AG09319 (cell line): ENCODE data around the gene DRD2.

Experiments used
- DNase-seq: peaks from one replicate; pipeline ENCODE4 v3.0.0-alpha.2; 2010; ENCODE audit warnings: low read depth; ENCODE audit errors: extremely low read depth
- TF ChIP-seq, protein P1 (sequence below): IDR thresholded peaks from 2 replicates; pipeline ENCODE4 v1.5.1; 2011; ENCODE audit warnings: low read depth, mild to moderate bottlenecking, inconsistent platforms, low read length, moderate library complexity

DRD2 gene

DNA sequence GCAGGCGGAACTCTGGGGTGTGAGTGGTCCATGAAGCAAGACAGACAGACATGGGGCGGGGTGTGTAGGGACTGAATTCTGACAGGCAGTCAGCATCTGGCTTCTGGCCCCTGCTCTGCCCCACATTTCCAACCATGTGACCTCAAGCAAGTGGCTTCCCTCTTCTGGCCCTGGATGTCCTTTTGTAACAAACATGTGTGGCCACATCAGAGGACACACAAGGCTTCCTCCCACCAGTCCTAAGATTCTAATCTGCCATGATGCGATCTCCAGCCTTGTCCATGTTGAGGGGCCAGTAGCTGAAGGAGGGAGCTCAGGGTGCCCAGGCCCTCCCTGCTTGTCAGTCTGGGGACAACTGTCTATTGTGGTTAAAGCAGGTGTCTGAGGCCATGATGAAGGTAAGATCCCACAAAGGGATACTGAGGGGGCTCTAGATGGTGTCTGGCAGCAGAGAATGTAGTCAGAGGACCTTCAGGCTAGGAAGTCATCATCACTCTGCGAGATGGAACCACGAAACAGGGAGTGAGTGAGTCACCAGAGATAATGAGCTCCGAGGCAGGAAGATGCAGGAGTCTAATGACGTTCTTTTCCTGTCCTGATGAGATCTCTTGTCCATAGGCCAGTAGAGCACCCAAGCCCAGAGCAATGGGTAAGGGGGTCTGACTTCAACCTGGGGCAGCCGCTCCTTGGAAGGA, 27.4 kb downstream of the DRD2 start:
- TF ChIP-seq, protein P1, sequence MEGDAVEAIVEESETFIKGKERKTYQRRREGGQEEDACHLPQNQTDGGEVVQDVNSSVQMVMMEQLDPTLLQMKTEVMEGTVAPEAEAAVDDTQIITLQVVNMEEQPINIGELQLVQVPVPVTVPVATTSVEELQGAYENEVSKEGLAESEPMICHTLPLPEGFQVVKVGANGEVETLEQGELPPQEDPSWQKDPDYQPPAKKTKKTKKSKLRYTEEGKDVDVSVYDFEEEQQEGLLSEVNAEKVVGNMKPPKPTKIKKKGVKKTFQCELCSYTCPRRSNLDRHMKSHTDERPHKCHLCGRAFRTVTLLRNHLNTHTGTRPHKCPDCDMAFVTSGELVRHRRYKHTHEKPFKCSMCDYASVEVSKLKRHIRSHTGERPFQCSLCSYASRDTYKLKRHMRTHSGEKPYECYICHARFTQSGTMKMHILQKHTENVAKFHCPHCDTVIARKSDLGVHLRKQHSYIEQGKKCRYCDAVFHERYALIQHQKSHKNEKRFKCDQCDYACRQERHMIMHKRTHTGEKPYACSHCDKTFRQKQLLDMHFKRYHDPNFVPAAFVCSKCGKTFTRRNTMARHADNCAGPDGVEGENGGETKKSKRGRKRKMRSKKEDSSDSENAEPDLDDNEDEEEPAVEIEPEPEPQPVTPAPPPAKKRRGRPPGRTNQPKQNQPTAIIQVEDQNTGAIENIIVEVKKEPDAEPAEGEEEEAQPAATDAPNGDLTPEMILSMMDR: no peak
- DNase-seq: no peak

DNA sequence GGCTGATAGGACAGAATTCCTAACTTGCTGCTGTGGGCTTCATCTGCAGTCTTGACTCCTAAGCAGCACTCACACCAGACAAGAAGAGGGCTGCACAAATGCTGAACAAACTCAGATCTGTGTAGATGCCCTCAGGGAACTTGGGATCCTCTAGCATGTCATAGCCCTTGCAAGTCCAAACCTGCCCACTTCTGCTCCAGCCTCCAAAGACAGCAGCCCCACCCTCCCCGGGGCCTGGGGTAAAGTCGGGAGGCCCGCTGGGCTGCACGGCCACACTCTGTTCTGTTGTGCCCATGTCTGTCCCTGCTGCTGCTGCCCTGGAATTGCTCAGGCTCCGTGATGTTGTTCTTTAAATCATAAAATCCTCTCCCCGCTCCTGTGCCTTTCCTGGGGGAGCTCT, 28.3 kb downstream of the DRD2 start:
- no peak for DNase-seq

DNA sequence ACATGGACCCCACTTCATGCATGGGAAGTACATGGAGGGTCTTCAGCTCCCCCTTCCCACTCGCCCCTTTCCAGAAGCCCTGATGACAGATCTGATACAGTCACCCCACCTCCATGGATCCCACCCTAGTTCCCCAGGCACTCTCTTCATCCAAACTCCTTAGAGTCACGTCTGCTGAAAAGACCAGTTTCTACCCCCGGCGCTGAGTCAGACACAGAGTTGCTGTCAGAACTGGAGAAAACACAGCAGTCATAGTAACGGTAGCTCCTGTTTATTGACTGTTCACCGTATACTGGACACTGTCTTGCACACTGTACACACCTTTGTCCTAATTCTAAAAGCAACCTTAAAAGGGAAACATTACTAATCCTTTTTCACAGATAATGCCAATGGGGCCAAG, 29.1 kb downstream of the DRD2 start:
- no peak for DNase-seq
- TF ChIP-seq, protein P1: no peak

More for the DNA sequence above, 28.3 kb downstream of the DRD2 start:
- TF ChIP-seq, protein P1: no peak

DNA sequence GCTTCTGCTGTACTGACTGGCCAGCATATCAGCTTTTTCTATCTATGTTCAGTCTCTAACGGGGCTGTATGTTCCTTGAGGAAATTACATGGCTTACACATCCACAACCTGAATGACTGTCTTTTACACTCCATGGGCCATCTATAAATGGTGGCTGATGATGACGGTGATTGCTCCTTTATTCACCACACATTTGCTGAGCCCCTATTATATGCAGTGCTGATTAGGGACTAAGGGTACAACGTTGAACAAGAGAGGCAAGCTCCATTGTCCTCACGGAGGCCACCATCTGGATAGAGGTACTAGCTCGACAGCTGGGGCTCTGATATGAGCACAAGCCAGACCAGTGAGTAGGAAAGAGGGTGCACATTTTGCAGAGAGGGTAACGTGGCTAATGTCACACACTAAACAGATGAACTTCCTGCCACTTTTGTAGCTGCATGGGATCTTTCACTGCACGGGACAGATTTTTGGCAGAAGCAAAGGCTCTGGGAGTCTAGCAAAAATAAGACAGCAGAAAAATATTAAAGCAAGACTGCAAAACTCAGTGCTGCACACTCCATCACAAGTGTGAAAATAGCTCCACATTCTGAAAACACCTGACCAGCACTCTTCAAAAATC, 30.6 kb downstream of the DRD2 start:
- TF ChIP-seq, protein P1: no peak
- no peak for DNase-seq

DNA sequence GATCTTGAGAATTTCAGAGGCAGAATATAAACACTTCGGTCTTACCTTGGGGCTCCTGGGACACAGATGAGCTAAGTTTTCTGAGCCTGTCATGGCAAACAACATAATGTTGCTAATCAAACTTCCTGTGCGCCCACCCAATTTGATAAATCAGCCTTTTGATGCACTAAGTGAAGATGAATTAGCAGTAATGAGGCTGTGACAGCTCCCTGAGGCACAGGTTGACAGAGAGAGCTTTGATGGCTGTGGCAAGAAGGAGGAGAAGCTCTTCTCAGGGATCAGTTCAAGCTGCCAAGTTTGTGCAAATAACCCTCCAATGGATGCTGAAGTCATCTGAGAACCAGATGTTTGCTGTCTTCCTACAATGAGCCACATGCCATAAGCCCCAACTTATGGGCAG, 34.4 kb downstream of the DRD2 start:
- TF ChIP-seq, protein P1: no peak
- DNase-seq: no peak

DNA sequence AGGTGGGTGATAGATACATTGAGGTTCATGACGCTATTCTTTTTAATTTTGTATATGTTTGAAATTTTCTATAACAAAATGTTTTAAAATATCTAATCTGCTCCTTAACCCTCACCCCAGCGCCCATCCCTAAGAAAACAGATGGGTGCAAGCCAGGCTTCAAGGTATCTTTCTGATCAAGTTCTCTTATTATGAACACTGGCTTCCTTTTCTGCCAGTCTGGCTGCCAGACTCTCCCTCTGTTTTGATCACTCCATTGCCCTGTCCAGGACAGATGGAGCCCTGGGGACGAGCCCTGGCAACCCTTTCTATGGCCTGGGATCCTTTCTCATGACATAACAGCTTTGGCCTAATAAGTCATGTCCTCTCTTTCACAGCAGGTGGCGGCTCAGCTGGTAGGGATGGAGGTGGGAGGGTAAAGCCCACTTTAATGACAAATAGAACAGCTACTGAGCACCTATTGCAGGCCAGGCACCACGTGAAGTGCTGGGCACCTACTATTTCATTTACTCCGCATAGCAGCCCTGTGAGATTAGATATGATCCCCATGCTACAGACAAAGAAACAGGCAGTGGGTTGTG, 38.4 kb downstream of the DRD2 start:
- no peak for DNase-seq
- TF ChIP-seq, protein P1: no peak

DNA sequence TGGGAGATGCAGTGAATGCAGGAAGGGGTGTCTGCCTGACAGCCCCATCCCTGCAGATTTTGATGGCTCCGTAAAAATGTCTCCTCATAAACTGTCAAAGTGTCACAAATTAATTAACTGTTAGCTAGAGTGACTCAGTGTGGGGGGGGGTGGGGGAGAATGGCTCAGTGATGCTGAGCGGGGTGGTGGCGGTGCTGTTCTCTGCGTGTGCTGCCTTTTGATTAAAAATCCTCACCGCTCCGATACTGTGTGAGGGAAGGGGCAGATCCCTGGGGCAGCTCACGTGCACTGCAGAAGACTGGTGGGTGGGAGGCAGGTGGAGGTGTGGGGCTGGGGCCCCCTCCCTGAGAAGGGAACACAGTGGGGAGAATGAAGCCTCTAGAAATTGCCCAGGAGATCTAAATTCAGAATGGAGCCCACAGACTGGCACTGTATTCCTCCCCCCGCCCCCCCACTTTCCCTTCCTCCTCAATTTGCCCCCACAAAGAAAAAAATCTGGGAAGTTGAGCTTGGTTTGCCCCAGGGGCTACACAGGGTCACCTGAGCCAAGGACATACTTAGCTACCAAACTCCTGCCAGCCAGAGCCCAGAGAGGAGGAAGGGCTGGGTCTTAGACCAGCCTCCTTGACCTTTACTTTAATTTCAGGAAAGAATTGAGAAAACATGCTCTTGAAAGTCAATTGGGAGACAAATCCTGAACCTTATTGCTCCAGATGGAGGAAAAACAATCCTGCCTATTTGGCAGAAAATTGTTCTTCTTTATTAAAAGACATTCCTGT, 39.8 kb downstream of the DRD2 start:
- TF ChIP-seq, protein P1: no peak
- no peak for DNase-seq
